ENCODE measurements around the gene CAPN2.
A peak's percentile ranks its signal among the peaks of the same experiment; 100 is the strongest.

The CAPN2 gene

GRCh38 chr1:223684488-223684792 is 27.9 kb upstream of the CAPN2 start:
- DNase-seq (ENCODE audit: low read depth) = no peak
- H3K4me3 ChIP-seq (ENCODE audit: low read length) = no peak overlapping the region
- no peak for TF ChIP-seq CTCF (conservative IDR thresholded peaks at IDR 0.05; ENCODE audit: low read length)

GRCh38 chr1:223691121-223691520 is 21.2 kb upstream of the CAPN2 start:
- DNase-seq (ENCODE audit: low read depth) = no peak
- no peak overlapping the region for H3K4me3 ChIP-seq (ENCODE audit: low read length)
- TF ChIP-seq CTCF (conservative IDR thresholded peaks at IDR 0.05; ENCODE audit: low read length) = no peak

- no peak for DNase-seq (ENCODE audit: low read depth)
- no peak overlapping the region for H3K4me3 ChIP-seq (ENCODE audit: low read length)
- no peak for TF ChIP-seq CTCF (conservative IDR thresholded peaks at IDR 0.05; ENCODE audit: low read length)
Observed at GRCh38 chr1:223695014-223695548, 17.3 kb upstream of the CAPN2 start.

GRCh38 chr1:223695941-223696340 is 16.4 kb upstream of the CAPN2 start:
- no peak overlapping the region for H3K4me3 ChIP-seq (ENCODE audit: low read length)
- no peak for DNase-seq (ENCODE audit: low read depth)
- no peak for TF ChIP-seq CTCF (conservative IDR thresholded peaks at IDR 0.05; ENCODE audit: low read length)

GRCh38 chr1:223700388-223700918 is 11.9 kb upstream of the CAPN2 start:
- TF ChIP-seq CTCF (conservative IDR thresholded peaks at IDR 0.05; ENCODE audit: low read length) = no peak
- DNase-seq (ENCODE audit: low read depth) = peak; percentile 50
- H3K4me3 ChIP-seq (ENCODE audit: low read length) = no peak overlapping the region; the same call in 1 of the 2 replicates

- DNase-seq (ENCODE audit: low read depth) = peak; percentile 96
- H3K4me3 ChIP-seq (ENCODE audit: low read length) = peak overlapping the region; percentile 47
- no peak for TF ChIP-seq CTCF (conservative IDR thresholded peaks at IDR 0.05; ENCODE audit: low read length)
Observed at GRCh38 chr1:223700942-223701637, 11.2 kb upstream of the CAPN2 start.
